Neural cell (in vitro differentiated cells): ENCODE results near the gene ZNF292.

Experiments
- EP300 ChIP-seq: fragments of 450-650 bp; conservative IDR thresholded peaks from 2 replicates; pipeline ENCODE4 v1.6.1; 2014; ENCODE audit warnings: antibody characterized with exemption, mild to moderate bottlenecking, moderate library complexity; ENCODE audit not compliant: poor library complexity, severe bottlenecking
- MXI1 ChIP-seq: fragments of 450-650 bp; conservative IDR thresholded peaks from 2 replicates; pipeline ENCODE4 v1.6.1; 2014; ENCODE audit warnings: antibody characterized with exemption, mild to moderate bottlenecking; ENCODE audit not compliant: poor library complexity, severe bottlenecking
- POLR2AphosphoS5 ChIP-seq: IDR thresholded peaks from 2 replicates; pipeline ENCODE4 v1.6.1; 2012
- REST ChIP-seq: IDR thresholded peaks from 2 replicates; pipeline ENCODE4 v1.6.1; 2012; ENCODE audit warnings: borderline replicate concordance
- TAF1 ChIP-seq: IDR thresholded peaks from 2 replicates; pipeline ENCODE4 v1.6.1; 2012; ENCODE audit warnings: low read depth
- TF ChIP-seq, protein P1 (sequence below): fragments of 450-650 bp; IDR thresholded peaks from 2 replicates; pipeline ENCODE4 v1.5.1; 2014; ENCODE audit warnings: antibody characterized with exemption, mild to moderate bottlenecking, moderate library complexity; ENCODE audit not compliant: poor library complexity, severe bottlenecking

- TF ChIP-seq, protein P1, sequence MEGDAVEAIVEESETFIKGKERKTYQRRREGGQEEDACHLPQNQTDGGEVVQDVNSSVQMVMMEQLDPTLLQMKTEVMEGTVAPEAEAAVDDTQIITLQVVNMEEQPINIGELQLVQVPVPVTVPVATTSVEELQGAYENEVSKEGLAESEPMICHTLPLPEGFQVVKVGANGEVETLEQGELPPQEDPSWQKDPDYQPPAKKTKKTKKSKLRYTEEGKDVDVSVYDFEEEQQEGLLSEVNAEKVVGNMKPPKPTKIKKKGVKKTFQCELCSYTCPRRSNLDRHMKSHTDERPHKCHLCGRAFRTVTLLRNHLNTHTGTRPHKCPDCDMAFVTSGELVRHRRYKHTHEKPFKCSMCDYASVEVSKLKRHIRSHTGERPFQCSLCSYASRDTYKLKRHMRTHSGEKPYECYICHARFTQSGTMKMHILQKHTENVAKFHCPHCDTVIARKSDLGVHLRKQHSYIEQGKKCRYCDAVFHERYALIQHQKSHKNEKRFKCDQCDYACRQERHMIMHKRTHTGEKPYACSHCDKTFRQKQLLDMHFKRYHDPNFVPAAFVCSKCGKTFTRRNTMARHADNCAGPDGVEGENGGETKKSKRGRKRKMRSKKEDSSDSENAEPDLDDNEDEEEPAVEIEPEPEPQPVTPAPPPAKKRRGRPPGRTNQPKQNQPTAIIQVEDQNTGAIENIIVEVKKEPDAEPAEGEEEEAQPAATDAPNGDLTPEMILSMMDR, result no peak
- TF ChIP-seq POLR2AphosphoS5 (no peak), TAF1 (no peak), MXI1 (no peak), EP300 (no peak), REST (no peak)
These were observed 44.4 kb downstream of the ZNF292 start for GRCh38 chr6:87199787-87200186.
